ENCODE data around the gene ACAP2.

ACAP2 gene

DNA sequence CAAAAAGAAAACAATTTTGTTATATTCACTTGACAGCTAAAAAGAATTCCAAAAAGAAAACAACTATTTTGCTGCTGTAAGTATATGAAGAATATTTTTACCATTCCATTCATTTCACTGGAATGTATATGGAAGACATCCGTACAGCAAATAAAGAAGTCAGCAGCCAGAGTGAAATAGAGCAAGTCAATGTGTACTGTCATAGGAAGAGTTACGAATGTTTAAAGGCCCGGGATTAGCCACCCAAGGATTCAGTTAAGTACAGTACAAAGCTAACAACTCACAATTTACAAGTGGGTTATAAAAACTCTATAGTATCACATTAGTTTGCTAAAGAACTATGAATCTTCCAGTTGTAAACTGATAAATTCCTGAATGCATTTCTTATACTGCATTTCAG, 157.4 kb downstream of the ACAP2 start:
- no peak for DNase-seq (ENCODE audit: low read depth)

DNA sequence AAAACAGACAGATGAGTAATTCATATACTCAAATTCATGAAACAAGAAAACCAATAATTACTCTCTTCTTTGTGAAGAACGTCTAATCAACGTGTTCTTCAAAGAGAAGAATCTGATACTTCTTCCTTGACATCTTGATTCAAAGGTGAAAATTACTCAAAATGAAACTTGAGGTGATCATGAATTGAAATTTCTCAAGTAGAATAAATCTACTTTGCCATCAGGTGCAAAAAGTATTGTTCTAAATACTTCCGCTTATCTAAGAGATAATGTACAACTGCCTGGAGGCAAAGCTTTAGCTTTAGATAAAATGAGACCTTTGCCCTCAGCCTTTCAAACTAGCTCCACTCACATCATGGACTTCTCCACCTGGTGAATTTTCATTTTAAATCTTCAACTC, 158.0 kb downstream of the ACAP2 start:
- no peak for DNase-seq (ENCODE audit: low read depth)

- no peak for DNase-seq (ENCODE audit: low read depth)
Measured at GRCh38 chr3:195282961-195283360, 159.9 kb downstream of the ACAP2 start.

DNA sequence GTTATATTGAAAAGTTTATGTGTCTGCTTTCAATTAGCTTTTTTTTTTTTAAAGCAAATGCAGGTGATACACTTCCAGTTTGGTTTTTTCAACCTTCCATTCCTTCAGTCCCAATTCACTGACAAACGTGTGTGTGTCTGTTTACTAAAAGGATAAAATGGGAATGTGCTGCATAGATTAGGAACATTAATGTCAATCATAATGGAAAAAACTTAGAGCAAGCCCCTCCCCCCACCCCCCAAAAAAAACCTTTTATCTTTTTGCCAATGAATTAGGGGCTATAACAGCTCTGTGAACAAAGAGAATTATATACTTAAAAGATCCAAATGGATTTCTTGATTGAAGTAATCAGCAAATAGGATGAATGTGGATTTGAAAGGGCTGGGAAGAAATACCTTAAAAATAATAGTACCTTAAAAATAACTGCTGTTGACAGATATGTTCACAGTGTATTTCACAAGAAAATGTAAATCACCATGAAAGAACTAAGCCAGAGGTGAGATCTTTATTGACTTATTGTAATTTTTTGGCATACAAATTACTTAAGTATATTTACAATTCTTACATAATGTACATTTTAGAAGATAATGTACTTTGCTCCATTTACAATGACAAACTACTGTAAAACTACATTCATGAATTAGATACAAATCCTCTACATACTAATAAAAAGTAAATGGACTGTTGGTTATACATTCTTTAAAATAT, 168.4 kb downstream of the ACAP2 start:
- no peak for DNase-seq (ENCODE audit: low read depth)

- DNase-seq (ENCODE audit: low read depth): peak; percentile 82
Measured at GRCh38 chr3:195271410-195272243, 171.2 kb downstream of the ACAP2 start.

DNA sequence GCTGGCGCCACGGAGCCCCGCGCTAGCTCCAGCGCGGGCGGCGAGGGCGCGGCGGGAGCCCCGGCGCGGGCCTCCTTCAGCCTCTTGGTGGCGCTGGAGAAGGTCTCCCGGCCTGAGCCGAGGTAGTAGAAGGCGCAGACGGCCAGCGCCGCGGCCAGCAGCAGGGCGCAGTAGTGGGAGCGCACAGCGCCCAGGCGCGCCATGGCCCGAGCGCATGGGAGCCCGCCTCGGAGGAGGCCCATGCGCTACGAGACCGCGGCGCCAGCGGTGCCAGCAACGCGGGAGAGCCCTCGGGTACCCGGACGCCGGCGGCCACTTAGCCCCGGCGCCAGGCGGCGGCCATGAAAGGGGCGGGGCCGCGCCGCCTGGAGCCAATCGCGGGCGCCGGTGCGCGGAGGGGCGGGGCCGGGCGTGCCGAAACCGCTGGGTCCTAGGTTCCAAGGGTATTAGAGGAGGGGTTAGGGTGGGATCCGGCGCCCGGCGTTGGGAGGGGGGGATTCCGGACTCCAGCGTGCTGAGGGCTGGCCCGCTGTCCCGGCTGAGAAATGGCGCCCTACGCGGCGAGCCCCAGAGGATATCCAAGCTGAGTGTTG, 171.9 kb downstream of the ACAP2 start, which contains the start of gene XXYLT1:
XXYLT1 (minus strand) TSS at position 343 of the 593 bp plus-strand sequence; CDS start at position 242, 101 bp downstream.
- DNase-seq (ENCODE audit: low read depth): peak; percentile 82

GRCh38 chr3:195270079-195270816, 172.6 kb downstream of the ACAP2 start:
- DNase-seq (ENCODE audit: low read depth): peak; percentile 13

GRCh38 chr3:195269375-195270078, 173.3 kb downstream of the ACAP2 start:
- no peak for DNase-seq (ENCODE audit: low read depth)

GRCh38 chr3:195268576-195269309, 174.1 kb downstream of the ACAP2 start:
- no peak for DNase-seq (ENCODE audit: low read depth)

DNA sequence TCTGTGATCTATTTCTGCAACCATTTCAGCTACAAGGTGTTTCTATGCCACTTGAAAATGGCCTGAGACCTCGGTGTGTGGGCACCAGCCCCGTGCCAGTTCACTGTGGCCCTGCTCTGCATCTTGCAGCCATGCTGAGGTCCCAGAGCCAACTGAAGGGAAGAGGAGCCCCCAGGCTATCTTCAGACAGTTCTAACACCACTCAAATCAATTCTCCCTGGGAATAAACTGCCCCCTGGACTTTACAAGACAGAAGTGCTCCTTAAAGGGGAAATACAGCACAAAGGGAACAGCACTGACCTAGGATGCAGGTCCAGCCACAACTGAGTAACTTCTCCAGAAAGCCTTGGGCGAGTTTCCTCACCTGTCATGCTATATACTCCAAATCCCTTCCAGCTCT, 175.7 kb downstream of the ACAP2 start:
- DNase-seq (ENCODE audit: low read depth): no peak

- no peak for DNase-seq (ENCODE audit: low read depth)
Measured at GRCh38 chr3:195266428-195266827, 176.4 kb downstream of the ACAP2 start.

DNA sequence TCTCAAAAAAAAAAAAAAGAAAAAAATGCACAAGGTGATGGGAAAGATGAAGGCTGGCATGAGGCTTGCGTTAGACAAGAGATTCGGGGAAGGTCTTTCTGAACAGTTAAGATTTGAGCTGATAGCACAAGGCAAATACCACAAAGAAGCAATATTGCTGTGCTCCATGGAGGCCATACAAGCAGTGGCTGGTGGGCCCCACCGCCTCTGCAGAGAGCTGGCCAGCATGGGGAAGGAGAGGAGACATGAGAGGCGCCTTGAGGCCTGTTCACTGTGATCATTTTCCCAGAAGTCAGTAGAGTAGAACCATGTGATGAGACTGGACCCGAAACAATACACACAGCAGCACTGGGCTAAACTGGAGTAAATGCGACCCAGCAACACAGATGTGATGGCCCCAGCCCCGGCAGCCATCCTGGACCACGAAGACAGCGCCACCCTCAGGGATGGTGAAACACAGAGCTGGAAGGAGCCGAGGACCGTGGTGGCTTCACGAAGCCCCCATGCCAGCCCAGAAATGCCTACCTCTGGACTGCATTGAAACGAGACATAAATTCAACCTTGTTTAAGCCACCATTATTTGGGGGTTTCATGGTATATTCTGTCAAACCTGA, 177.3 kb downstream of the ACAP2 start:
- no peak for DNase-seq (ENCODE audit: low read depth)

DNA sequence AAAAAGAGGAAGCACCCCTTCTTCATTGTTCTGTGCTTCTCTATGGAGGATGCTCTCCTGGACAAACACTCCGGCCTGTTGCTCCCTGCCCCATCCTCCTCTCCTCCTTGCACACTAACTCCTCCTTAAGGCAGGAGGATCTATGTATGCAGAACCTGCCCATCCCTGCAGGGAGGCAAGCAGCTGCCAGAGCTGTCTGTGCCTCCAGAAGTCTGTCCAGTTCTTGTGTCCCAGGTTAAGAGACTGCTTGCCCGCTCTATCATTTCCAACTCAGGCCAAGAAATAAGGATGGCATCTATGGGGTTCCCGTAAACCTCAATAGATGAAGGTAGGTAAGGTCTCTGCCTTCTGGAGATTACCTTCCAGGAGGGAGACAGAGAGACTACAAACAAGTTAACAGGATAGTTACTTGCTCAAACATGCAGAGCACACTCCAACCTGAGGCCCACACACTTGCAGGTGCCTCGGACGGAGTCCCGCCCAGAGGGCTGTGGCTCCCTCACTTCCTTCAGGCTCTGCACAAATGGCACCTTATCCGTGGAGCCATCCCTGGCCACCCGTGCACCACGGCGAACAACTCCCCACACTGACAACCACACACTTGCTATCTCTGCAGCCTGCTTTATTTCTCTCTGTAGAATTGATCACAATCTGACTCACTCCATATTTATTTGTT, 178.8 kb downstream of the ACAP2 start:
- DNase-seq (ENCODE audit: low read depth): no peak

GRCh38 chr3:195263193-195263924, 179.5 kb downstream of the ACAP2 start:
- DNase-seq (ENCODE audit: low read depth): no peak

DNA sequence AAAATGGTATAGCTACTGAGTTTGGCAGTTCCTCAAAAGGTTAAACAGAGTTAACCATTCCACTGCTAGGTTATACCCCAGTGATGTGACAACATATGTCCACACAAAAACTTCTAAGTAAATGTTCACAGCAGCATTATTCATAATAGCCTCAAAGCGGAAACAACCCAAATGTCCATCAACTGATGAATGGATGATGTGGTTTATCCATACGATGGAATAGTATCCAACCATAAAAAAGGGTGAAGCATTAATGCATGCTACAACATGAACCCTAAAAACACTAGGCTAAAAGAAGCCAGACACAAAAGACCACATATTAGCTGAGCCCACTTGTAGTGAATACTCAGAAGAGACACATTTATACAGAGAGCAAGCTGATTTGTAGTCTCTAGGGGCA, 180.9 kb downstream of the ACAP2 start:
- DNase-seq (ENCODE audit: low read depth): no peak

- DNase-seq (ENCODE audit: low read depth): peak; percentile 7
Measured at GRCh38 chr3:195260280-195260905, 182.4 kb downstream of the ACAP2 start.

GRCh38 chr3:195259475-195260279, 183.1 kb downstream of the ACAP2 start:
- DNase-seq (ENCODE audit: low read depth): peak; percentile 81

GRCh38 chr3:195259154-195259474, 183.7 kb downstream of the ACAP2 start:
- no peak for DNase-seq (ENCODE audit: low read depth)
